Neural progenitor cell (in vitro differentiated cells): ENCODE data around the gene EFNA3. TPM values are rescaled to one million over a fixed set of nuclear protein-coding genes. Genes with fewer than 3 reads are reported as not detected.

Experiments used
- DNase-seq: peaks from one replicate; pipeline ENCODE4 v3.0.0-alpha.2; 2016; ENCODE audit warnings: low spot score
- H2AFZ ChIP-seq: fragments of 200-600 bp; sonication (generic); replicated peaks from 2 replicates; pipeline ENCODE4 v1.6.1; 2016; ENCODE audit warnings: antibody characterized with exemption
- H3F3A ChIP-seq: fragments of 200-600 bp; sonication (generic); 2 replicates; pipeline ENCODE4 v1.6.1; 2016; ENCODE audit warnings: antibody characterized with exemption, low read depth
- H3K27ac ChIP-seq: fragments of 200-600 bp; sonication (generic); 2 replicates; pipeline ENCODE4 v1.5.1; 2016; ENCODE audit warnings: mild to moderate bottlenecking
- H3K27me3 ChIP-seq: fragments of 200-600 bp; sonication (generic); 2 replicates; pipeline ENCODE4 v1.6.1; 2016; ENCODE audit warnings: mild to moderate bottlenecking, moderate library complexity
- H3K36me3 ChIP-seq: fragments of 200-600 bp; sonication (generic); 2 replicates; pipeline ENCODE4 v1.5.1; 2016
- H3K4me1 ChIP-seq: fragments of 200-600 bp; sonication (generic); 2 replicates; pipeline ENCODE4 v1.6.1; 2016; ENCODE audit warnings: mixed run types
- H3K4me2 ChIP-seq: fragments of 200-600 bp; sonication (generic); 2 replicates; pipeline ENCODE4 v1.6.1; 2016
- H3K4me3 ChIP-seq: fragments of 200-600 bp; sonication (generic); 2 replicates; pipeline ENCODE4 v1.5.1; 2016
- H3K79me2 ChIP-seq: fragments of 200-600 bp; sonication (generic); 2 replicates; pipeline ENCODE4 v1.6.1; 2016; ENCODE audit warnings: low read depth
- H3K9ac ChIP-seq: fragments of 200-600 bp; sonication (generic); 2 replicates; pipeline ENCODE4 v1.6.1; 2016
- H3K9me3 ChIP-seq: fragments of 200-600 bp; sonication (generic); 2 replicates; pipeline ENCODE4 v1.5.1; 2016; ENCODE audit warnings: low read depth
- H4K20me1 ChIP-seq: fragments of 200-600 bp; sonication (generic); 2 replicates; pipeline ENCODE4 v1.6.1; 2016; ENCODE audit warnings: low read depth
- H3K27ac Mint-ChIP-seq: 3 replicates; pipeline ENCODE4 v1.8.0; 2021; ENCODE audit warnings: mixed read lengths
- H3K27me3 Mint-ChIP-seq: 2 replicates; pipeline ENCODE4 v1.8.0; 2022; ENCODE audit warnings: low read depth, mild to moderate bottlenecking, inconsistent platforms, moderate library complexity, mixed read lengths; ENCODE audit not compliant: insufficient read depth
- H3K36me3 Mint-ChIP-seq: 3 replicates; pipeline ENCODE4 v1.8.0; 2021; ENCODE audit warnings: mixed read lengths
- H3K4me1 Mint-ChIP-seq: 3 replicates; pipeline ENCODE4 v1.8.0; 2021; ENCODE audit warnings: mixed read lengths
- H3K4me3 Mint-ChIP-seq: 3 replicates; pipeline ENCODE4 v1.8.0; 2021; ENCODE audit warnings: mild to moderate bottlenecking, moderate library complexity, mixed read lengths
- H3K9me3 Mint-ChIP-seq: 3 replicates; pipeline ENCODE4 v1.8.0; 2020; ENCODE audit warnings: mixed read lengths
- CTCF ChIP-seq: fragments of 200-600 bp; sonication (generic); IDR thresholded peaks from 2 replicates; pipeline ENCODE4 v1.5.1; 2017; ENCODE audit warnings: antibody characterized with exemption, mild to moderate bottlenecking
- EZH2 ChIP-seq: fragments of 200-600 bp; sonication (generic); IDR thresholded peaks from 2 replicates; pipeline ENCODE4 v1.6.1; 2017; ENCODE audit warnings: antibody characterized with exemption, mild to moderate bottlenecking, moderate library complexity
- EZH2phosphoT487 ChIP-seq: fragments of 200-600 bp; sonication (generic); IDR thresholded peaks from 2 replicates; pipeline ENCODE4 v1.6.1; 2017; ENCODE audit warnings: antibody characterized with exemption
- total RNA-seq: library from RNA; depleted of rRNA; stranded (reverse); fragments of >200 nt; gene quantifications from 2 replicates; pipeline ENCODE4 v1.2.3, GENCODE V29; 2015; ENCODE audit warnings: low replicate concordance

The EFNA3 gene
- total RNA-seq, 1 donor from 2014 or later = 4.0 TPM

DNA sequence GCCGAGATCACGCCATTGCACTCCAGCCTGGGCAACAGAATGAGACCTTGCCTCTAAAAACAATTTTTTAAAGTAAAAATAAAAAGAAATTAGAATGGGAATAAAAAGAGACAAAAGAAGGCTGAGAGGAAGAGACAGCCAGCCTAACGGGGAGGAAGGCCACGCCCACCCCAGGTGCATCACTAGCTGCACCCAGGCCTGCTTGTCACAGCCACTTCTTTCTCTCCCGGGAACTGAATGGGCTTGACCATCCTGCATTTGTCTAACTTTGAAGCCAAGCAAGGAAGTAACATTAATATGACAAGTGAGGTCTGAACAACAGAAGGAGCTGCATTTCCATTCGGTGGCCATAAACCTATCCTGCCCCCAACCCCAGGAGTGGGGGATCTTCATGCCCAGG lies 28.2 kb downstream of the EFNA3 start:
- Histone ChIP-seq H3K9me3 (no peaks in the 10 kb centered on the region), H3K9ac (no peak overlapping the region), H3K4me2 (no peak overlapping the region), H3K27me3 (peaks cover 15% of the 10 kb centered on the region), H3K27ac (no peak overlapping the region), H3K4me1 (no peaks in the 10 kb centered on the region), H3F3A (no peaks in the 10 kb centered on the region), H4K20me1 (no peaks in the 10 kb centered on the region), H3K79me2 (no peaks in the 10 kb centered on the region), H3K36me3 (no peaks in the 10 kb centered on the region), H3K4me3 (no peak overlapping the region), H2AFZ (no peak overlapping the region)
- H3K9me3 Mint-ChIP-seq = no peaks in the 10 kb centered on the region
- peaks cover 9% of the 10 kb centered on the region for H3K27me3 Mint-ChIP-seq
- H3K36me3 Mint-ChIP-seq = no peaks in the 10 kb centered on the region
- no peak overlapping the region for H3K27ac Mint-ChIP-seq
- H3K4me1 Mint-ChIP-seq = peaks cover 6% of the 10 kb centered on the region
- TF ChIP-seq CTCF = no peak
- TF ChIP-seq EZH2 = no peak
- no peak for TF ChIP-seq EZH2phosphoT487
- no peak for DNase-seq
- H3K4me3 Mint-ChIP-seq = no peak overlapping the region

- DNase-seq = no peak
- Histone ChIP-seq H3K9me3 (no peaks in the 10 kb centered on the region), H3K36me3 (no peaks in the 10 kb centered on the region), H3K4me3 (no peak overlapping the region), H3K27ac (no peak overlapping the region), H2AFZ (no peak overlapping the region), H3K79me2 (no peaks in the 10 kb centered on the region), H3K9ac (no peak overlapping the region), H3K4me1 (no peaks in the 10 kb centered on the region), H3K4me2 (no peak overlapping the region), H3F3A (no peaks in the 10 kb centered on the region), H3K27me3 (peaks cover 15% of the 10 kb centered on the region), H4K20me1 (no peaks in the 10 kb centered on the region)
- TF ChIP-seq EZH2phosphoT487 (no peak), EZH2 (no peak), CTCF (no peak)
- peaks cover 6% of the 10 kb centered on the region for H3K4me1 Mint-ChIP-seq
- H3K36me3 Mint-ChIP-seq = no peaks in the 10 kb centered on the region
- H3K27ac Mint-ChIP-seq = no peak overlapping the region
- H3K4me3 Mint-ChIP-seq = no peak overlapping the region
- no peaks in the 10 kb centered on the region for H3K9me3 Mint-ChIP-seq
- peaks cover 9% of the 10 kb centered on the region for H3K27me3 Mint-ChIP-seq
Observed at GRCh38 chr1:155107309-155108264, 28.9 kb downstream of the EFNA3 start.

DNA sequence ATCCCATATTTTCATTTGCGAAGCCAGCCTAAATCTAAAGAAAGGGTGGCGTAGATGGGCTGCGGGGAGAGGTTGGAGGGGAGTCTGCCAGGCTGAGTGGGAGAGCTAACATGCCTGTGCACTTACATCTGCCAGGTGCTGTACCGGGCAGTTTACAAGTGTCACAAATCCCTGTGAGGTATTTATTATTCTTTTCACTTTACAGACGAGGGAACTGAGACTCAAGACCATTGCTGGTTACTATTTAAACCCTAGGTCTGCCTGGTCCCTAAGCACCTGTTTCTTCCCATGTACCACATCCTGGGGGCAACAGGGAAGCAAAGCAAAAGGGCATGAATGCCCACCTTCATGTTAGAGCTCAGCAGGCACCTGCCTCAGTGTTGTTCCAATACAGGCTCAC lies 29.7 kb downstream of the EFNA3 start:
- DNase-seq = no peak
- no peaks in the 10 kb centered on the region for H4K20me1 ChIP-seq
- H3K4me3 ChIP-seq = no peak overlapping the region
- Mint-ChIP-seq H3K9me3 (no peaks in the 10 kb centered on the region), H3K27me3 (peaks cover 10% of the 10 kb centered on the region), H3K36me3 (no peaks in the 10 kb centered on the region), H3K4me3 (no peak overlapping the region), H3K27ac (no peak overlapping the region), H3K4me1 (peaks cover 7% of the 10 kb centered on the region)
- H3K27ac ChIP-seq = no peak overlapping the region
- no peaks in the 10 kb centered on the region for H3K4me1 ChIP-seq
- H3F3A ChIP-seq = no peaks in the 10 kb centered on the region
- no peaks in the 10 kb centered on the region for H3K79me2 ChIP-seq
- no peak overlapping the region for H3K4me2 ChIP-seq
- peaks cover 15% of the 10 kb centered on the region for H3K27me3 ChIP-seq
- no peaks in the 10 kb centered on the region for H3K36me3 ChIP-seq
- no peak overlapping the region for H3K9ac ChIP-seq
- H3K9me3 ChIP-seq = no peaks in the 10 kb centered on the region
- TF ChIP-seq EZH2phosphoT487 (no peak), EZH2 (no peak), CTCF (no peak)
- no peak overlapping the region for H2AFZ ChIP-seq
